HEK293T (cell line): ENCODE data around the gene EFCAB8.

Experiments
- BHLHE40 ChIP-seq: fragments of 450-650 bp; IDR thresholded peaks from 2 replicates; pipeline ENCODE4 v1.6.1; 2016; ENCODE audit warnings: mild to moderate bottlenecking, moderate library complexity, borderline replicate concordance
- FOXK2 ChIP-seq: fragments of 450-650 bp; IDR thresholded peaks from 2 replicates; pipeline ENCODE4 v1.6.1; 2016; ENCODE audit warnings: mild to moderate bottlenecking
- L3MBTL2 ChIP-seq: fragments of 450-650 bp; conservative IDR thresholded peaks from 2 replicates; pipeline ENCODE4 v1.6.1; 2016; ENCODE audit warnings: mild to moderate bottlenecking

GRCh38 chr20:32934580-32934979 lies 75.9 kb downstream of the EFCAB8 start:
- TF ChIP-seq FOXK2 (no peak), BHLHE40 (no peak), L3MBTL2 (no peak)
